ENCODE measurements around the gene EIF3B. TPM values are rescaled to one million over a fixed set of nuclear protein-coding genes. Genes with fewer than 3 reads are reported as not detected.

EIF3B gene
- total RNA-seq, 1 donor from 2014 or later, result 213 TPM

DNA sequence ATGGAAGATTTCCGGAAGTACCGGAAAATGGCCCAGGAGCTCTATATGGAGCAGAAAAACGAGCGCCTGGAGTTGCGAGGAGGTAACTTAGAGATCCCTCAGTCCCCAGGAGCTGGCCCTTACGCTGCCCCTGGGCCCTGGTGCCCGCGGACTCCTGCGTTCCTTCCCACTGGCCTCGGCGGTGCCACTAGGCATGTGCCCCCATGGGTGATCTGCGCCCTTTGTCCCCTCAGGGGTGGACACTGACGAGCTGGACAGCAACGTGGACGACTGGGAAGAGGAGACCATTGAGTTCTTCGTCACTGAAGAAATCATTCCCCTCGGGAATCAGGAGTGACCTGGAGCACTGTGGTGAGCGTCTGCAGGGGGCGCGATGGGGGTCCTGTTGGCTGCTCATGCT is 24.5 kb downstream of the EIF3B start:
- H3K4me1 ChIP-seq (ENCODE audit: insufficient read depth, low read length), result no peaks in the 10 kb centered on the region
- no peak overlapping the region for H3K9ac ChIP-seq (ENCODE audit: low read length)
- Mint-ChIP-seq H3K4me3 (ENCODE audit: unreplicated experiment) (no peak overlapping the region), H3K27me3 (ENCODE audit: low read depth, unreplicated experiment) (no peaks in the 10 kb centered on the region), H3K4me1 (ENCODE audit: low read depth, unreplicated experiment) (no peaks in the 10 kb centered on the region), H3K36me3 (ENCODE audit: low read depth, unreplicated experiment) (peaks cover 33% of the 10 kb centered on the region), H3K27ac (ENCODE audit: unreplicated experiment) (no peak overlapping the region), H3K9me3 (ENCODE audit: unreplicated experiment) (no peaks in the 10 kb centered on the region)
- no peak overlapping the region for H3K4me3 ChIP-seq (ENCODE audit: insufficient read depth, low read depth, low read length)
- H3K79me2 ChIP-seq (ENCODE audit: insufficient read depth, low read length), result peaks cover 47% of the 10 kb centered on the region
- H2AFZ ChIP-seq (ENCODE audit: low read depth, low read length), result no peak overlapping the region
- TF ChIP-seq, protein P1, sequence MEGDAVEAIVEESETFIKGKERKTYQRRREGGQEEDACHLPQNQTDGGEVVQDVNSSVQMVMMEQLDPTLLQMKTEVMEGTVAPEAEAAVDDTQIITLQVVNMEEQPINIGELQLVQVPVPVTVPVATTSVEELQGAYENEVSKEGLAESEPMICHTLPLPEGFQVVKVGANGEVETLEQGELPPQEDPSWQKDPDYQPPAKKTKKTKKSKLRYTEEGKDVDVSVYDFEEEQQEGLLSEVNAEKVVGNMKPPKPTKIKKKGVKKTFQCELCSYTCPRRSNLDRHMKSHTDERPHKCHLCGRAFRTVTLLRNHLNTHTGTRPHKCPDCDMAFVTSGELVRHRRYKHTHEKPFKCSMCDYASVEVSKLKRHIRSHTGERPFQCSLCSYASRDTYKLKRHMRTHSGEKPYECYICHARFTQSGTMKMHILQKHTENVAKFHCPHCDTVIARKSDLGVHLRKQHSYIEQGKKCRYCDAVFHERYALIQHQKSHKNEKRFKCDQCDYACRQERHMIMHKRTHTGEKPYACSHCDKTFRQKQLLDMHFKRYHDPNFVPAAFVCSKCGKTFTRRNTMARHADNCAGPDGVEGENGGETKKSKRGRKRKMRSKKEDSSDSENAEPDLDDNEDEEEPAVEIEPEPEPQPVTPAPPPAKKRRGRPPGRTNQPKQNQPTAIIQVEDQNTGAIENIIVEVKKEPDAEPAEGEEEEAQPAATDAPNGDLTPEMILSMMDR (IDR thresholded peaks at IDR 0.05; ENCODE audit: insufficient read depth, low read depth, low read length), result no peak
- TF ChIP-seq EZH2 (IDR thresholded peaks at IDR 0.05; ENCODE audit: insufficient read depth, low read length), result no peak
- H3K36me3 ChIP-seq (ENCODE audit: insufficient read depth, low read length), result peaks cover 47% of the 10 kb centered on the region
- H3K27ac ChIP-seq (ENCODE audit: low read depth, low read length), result no peak overlapping the region
- DNase-seq (ENCODE audit: low read depth) (no peak), FAIRE-seq (no peak)
- H3K9me3 ChIP-seq (ENCODE audit: insufficient read depth, low read depth, low read length), result no peaks in the 10 kb centered on the region
- H4K20me1 ChIP-seq (ENCODE audit: insufficient read depth, low read length), result peaks cover 79% of the 10 kb centered on the region
- no peaks in the 10 kb centered on the region for H3K27me3 ChIP-seq (ENCODE audit: insufficient read depth, low read length)
- no peak overlapping the region for H3K4me2 ChIP-seq (ENCODE audit: low read length)

DNA sequence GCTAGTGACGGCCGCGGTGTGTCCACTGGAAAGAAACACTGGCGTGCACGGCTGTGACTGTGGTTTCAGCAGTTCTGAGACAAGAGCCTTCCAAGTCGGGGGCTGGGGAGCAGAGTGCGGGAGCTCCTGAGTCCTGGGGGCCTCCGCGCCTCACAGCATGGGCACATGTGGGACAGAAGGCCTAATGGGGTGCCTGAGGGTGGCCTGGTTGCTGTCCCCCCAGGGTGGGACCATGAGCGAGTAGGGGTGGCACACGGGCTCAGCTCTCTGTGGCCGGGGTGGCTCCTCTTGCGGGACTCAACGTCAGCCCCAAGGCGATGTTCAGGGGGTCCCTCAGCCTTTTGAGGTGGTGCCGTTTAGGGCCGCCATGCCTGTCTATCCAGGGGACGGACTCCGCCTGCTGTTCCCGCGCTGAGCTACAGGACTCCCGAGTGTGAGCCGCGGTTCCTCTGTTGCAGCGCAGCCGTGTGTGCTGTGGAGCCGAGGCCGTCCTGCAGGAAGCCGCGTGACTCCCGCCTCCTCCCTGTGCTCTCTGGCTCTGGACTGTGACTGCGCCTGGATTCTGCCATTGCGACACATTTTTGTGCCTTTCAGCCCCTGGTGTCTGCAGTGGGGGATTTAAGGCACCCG is 25.3 kb downstream of the EIF3B start:
- Histone ChIP-seq H3K79me2 (ENCODE audit: insufficient read depth, low read length) (peaks cover 41% of the 10 kb centered on the region), H3K9me3 (ENCODE audit: insufficient read depth, low read depth, low read length) (no peaks in the 10 kb centered on the region), H3K4me1 (ENCODE audit: insufficient read depth, low read length) (no peaks in the 10 kb centered on the region), H4K20me1 (ENCODE audit: insufficient read depth, low read length) (peaks cover 75% of the 10 kb centered on the region), H3K36me3 (ENCODE audit: insufficient read depth, low read length) (peaks cover 40% of the 10 kb centered on the region), H3K27me3 (ENCODE audit: insufficient read depth, low read length) (no peaks in the 10 kb centered on the region), H3K4me3 (ENCODE audit: insufficient read depth, low read depth, low read length) (no peak overlapping the region), H3K4me2 (ENCODE audit: low read length) (no peak overlapping the region), H2AFZ (ENCODE audit: low read depth, low read length) (no peak overlapping the region), H3K9ac (ENCODE audit: low read length) (no peak overlapping the region), H3K27ac (ENCODE audit: low read depth, low read length) (no peak overlapping the region)
- peaks cover 32% of the 10 kb centered on the region for H3K36me3 Mint-ChIP-seq (ENCODE audit: low read depth, unreplicated experiment)
- no peaks in the 10 kb centered on the region for H3K4me1 Mint-ChIP-seq (ENCODE audit: low read depth, unreplicated experiment)
- H3K4me3 Mint-ChIP-seq (ENCODE audit: unreplicated experiment), result no peak overlapping the region
- no peak for TF ChIP-seq EZH2 (IDR thresholded peaks at IDR 0.05; ENCODE audit: insufficient read depth, low read length)
- TF ChIP-seq, protein P1 (IDR thresholded peaks at IDR 0.05; ENCODE audit: insufficient read depth, low read depth, low read length), result no peak
- H3K9me3 Mint-ChIP-seq (ENCODE audit: unreplicated experiment), result no peaks in the 10 kb centered on the region
- peak overlapping the region; percentile 26 for H3K27ac Mint-ChIP-seq (ENCODE audit: unreplicated experiment)
- FAIRE-seq (no peak), DNase-seq (ENCODE audit: low read depth) (no peak)
- no peaks in the 10 kb centered on the region for H3K27me3 Mint-ChIP-seq (ENCODE audit: low read depth, unreplicated experiment)

DNA sequence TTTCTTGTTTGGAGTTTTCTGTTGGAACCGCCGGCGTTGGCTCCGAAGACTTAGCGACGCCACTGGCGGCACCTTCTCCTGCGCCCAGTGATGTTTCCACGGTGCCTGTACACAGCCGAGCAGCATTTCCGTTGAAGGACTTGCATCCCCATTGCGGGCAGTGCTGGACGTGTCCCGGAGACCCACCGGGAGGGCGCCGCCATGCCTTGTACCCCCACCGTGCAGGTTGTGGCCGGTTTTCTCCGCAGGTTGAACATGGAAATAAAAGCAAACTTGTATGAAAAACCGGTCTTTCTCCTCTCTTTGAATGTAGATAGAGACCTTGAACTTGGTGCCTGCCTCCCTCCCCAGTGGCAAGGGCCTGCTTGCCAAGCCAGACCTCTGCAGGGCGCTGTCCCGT is 25.8 kb downstream of the EIF3B start:
- H2AFZ ChIP-seq (ENCODE audit: low read depth, low read length), result no peak overlapping the region
- peaks cover 35% of the 10 kb centered on the region for H3K79me2 ChIP-seq (ENCODE audit: insufficient read depth, low read length)
- Mint-ChIP-seq H3K4me1 (ENCODE audit: low read depth, unreplicated experiment) (no peaks in the 10 kb centered on the region), H3K4me3 (ENCODE audit: unreplicated experiment) (no peak overlapping the region), H3K27me3 (ENCODE audit: low read depth, unreplicated experiment) (no peaks in the 10 kb centered on the region), H3K36me3 (ENCODE audit: low read depth, unreplicated experiment) (peaks cover 28% of the 10 kb centered on the region), H3K9me3 (ENCODE audit: unreplicated experiment) (no peaks in the 10 kb centered on the region), H3K27ac (ENCODE audit: unreplicated experiment) (peak overlapping the region; percentile 26)
- no peak for DNase-seq (ENCODE audit: low read depth)
- H3K27me3 ChIP-seq (ENCODE audit: insufficient read depth, low read length), result no peaks in the 10 kb centered on the region
- peaks cover 70% of the 10 kb centered on the region for H4K20me1 ChIP-seq (ENCODE audit: insufficient read depth, low read length)
- no peak overlapping the region for H3K9ac ChIP-seq (ENCODE audit: low read length)
- TF ChIP-seq, protein P1 (IDR thresholded peaks at IDR 0.05; ENCODE audit: insufficient read depth, low read depth, low read length), result no peak
- no peak for TF ChIP-seq EZH2 (IDR thresholded peaks at IDR 0.05; ENCODE audit: insufficient read depth, low read length)
- H3K9me3 ChIP-seq (ENCODE audit: insufficient read depth, low read depth, low read length), result no peaks in the 10 kb centered on the region
- H3K4me2 ChIP-seq (ENCODE audit: low read length), result no peak overlapping the region
- no peak for FAIRE-seq
- peaks cover 35% of the 10 kb centered on the region for H3K36me3 ChIP-seq (ENCODE audit: insufficient read depth, low read length)
- no peak overlapping the region for H3K27ac ChIP-seq (ENCODE audit: low read depth, low read length)
- H3K4me1 ChIP-seq (ENCODE audit: insufficient read depth, low read length), result no peaks in the 10 kb centered on the region
- no peak overlapping the region for H3K4me3 ChIP-seq (ENCODE audit: insufficient read depth, low read depth, low read length)
